ES-I3 (cell line): Measurements from ENCODE around the gene CD68.

Experiments
- H3K36me3 ChIP-seq: 2 replicates; pipeline ENCODE4 v1.6.1; 2013; ENCODE audit warnings: mild to moderate bottlenecking, low read length, control low read depth, moderate library complexity; ENCODE audit not compliant: insufficient read depth
- H3K4me1 ChIP-seq: 2 replicates; pipeline ENCODE4 v1.6.1; 2013; ENCODE audit warnings: mild to moderate bottlenecking, control low read depth, low read length; ENCODE audit not compliant: insufficient read depth
- H3K9ac ChIP-seq: 2 replicates; pipeline ENCODE4 v1.6.1; 2013; ENCODE audit warnings: low read depth, mild to moderate bottlenecking, low read length, moderate library complexity
- H3K9me3 ChIP-seq: 2 replicates; pipeline ENCODE4 v1.6.1; 2013; ENCODE audit warnings: mild to moderate bottlenecking, low read length, moderate library complexity; ENCODE audit not compliant: control insufficient read depth, insufficient read depth

The CD68 gene

DNA sequence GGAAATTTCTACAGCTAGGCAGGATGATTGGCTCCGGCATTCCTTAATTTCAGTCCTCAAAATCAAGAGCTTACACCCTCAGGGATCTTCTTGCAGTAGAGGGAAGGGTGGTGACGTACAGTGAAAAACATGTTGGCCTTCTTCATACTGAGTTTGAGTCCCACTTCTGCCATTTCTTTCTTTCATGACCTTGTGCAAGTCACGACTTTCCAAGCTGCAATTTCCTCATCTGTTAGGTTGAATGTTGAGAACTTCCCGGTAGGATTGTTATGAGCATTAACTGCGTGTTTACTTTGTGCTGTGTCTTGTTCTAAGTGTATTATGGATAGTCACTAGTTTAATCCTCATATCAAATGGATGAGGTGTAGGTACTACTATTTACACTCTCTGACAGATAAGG lies 9.9 kb upstream of the CD68 start:
- H3K36me3 ChIP-seq, result peaks cover 31% of the 10 kb centered on the region
- H3K9ac ChIP-seq, result no peak overlapping the region
- H3K9me3 ChIP-seq, result no peaks in the 10 kb centered on the region
- H3K4me1 ChIP-seq, result peaks cover 7% of the 10 kb centered on the region

DNA sequence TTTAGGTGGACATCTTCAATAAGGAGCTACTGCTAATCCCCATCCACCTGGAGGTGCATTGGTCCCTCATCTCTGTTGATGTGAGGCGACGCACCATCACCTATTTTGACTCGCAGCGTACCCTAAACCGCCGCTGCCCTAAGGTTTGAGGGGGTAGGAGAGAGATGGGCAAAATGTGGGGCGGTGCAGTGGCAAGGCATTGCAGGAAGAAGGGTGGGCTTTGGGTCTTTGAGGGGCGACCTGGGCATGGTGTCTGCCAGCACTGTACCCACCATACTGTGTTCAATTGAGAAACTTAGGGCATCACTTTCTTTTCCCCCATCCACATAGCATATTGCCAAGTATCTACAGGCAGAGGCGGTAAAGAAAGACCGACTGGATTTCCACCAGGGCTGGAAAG lies 9.1 kb upstream of the CD68 start:
- Histone ChIP-seq H3K36me3 (peaks cover 33% of the 10 kb centered on the region), H3K9ac (no peak overlapping the region), H3K4me1 (peaks cover 11% of the 10 kb centered on the region)

DNA sequence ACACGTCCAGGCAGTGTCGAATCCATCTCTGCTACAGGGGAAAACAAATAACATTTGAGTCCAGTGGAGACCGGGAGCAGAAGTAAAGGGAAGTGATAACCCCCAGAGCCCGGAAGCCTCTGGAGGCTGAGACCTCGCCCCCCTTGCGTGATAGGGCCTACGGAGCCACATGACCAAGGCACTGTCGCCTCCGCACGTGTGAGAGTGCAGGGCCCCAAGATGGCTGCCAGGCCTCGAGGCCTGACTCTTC lies 7.2 kb upstream of the CD68 start:
- peaks cover 42% of the 10 kb centered on the region for H3K36me3 ChIP-seq

More for the DNA sequence above, 9.1 kb upstream of the CD68 start:
- H3K9me3 ChIP-seq, result no peaks in the 10 kb centered on the region

DNA sequence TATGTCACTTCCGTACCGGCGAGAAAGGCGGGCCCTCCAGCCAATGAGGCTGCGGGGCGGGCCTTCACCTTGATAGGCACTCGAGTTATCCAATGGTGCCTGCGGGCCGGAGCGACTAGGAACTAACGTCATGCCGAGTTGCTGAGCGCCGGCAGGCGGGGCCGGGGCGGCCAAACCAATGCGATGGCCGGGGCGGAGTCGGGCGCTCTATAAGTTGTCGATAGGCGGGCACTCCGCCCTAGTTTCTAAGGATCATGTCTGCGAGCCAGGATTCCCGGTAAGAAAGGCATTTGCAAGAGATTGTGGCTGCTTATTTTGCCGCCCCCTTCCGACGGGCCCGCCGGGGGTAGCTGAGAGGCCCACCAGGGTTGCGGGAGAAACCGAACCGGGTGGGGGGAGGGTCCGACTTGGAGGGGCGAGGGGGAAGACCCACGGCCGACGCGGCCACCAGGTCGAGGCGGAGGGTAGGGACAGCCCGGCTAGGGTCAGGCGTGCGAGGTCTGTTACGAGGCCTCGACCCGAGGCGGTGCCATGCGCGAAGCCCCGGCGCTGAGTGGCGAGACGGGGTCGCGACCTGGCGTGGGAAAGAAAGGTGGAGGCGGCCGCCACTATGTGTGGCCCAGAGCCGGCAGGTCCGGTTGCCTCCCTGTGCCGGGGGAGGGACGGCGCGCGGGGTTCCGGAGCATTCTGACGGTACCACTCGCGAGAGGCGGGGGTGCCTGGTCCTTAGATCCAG lies 6.7 kb upstream of the CD68 start:
- H3K9me3 ChIP-seq, result no peaks in the 10 kb centered on the region
- peaks cover 47% of the 10 kb centered on the region for H3K36me3 ChIP-seq
- H3K4me1 ChIP-seq, result peaks cover 11% of the 10 kb centered on the region
- peak overlapping the region; percentile 93 for H3K9ac ChIP-seq

More for the DNA sequence above, 7.2 kb upstream of the CD68 start:
- H3K4me1 ChIP-seq, result peaks cover 11% of the 10 kb centered on the region
- H3K9ac ChIP-seq, result peak overlapping the region; percentile 57
- no peaks in the 10 kb centered on the region for H3K9me3 ChIP-seq

DNA sequence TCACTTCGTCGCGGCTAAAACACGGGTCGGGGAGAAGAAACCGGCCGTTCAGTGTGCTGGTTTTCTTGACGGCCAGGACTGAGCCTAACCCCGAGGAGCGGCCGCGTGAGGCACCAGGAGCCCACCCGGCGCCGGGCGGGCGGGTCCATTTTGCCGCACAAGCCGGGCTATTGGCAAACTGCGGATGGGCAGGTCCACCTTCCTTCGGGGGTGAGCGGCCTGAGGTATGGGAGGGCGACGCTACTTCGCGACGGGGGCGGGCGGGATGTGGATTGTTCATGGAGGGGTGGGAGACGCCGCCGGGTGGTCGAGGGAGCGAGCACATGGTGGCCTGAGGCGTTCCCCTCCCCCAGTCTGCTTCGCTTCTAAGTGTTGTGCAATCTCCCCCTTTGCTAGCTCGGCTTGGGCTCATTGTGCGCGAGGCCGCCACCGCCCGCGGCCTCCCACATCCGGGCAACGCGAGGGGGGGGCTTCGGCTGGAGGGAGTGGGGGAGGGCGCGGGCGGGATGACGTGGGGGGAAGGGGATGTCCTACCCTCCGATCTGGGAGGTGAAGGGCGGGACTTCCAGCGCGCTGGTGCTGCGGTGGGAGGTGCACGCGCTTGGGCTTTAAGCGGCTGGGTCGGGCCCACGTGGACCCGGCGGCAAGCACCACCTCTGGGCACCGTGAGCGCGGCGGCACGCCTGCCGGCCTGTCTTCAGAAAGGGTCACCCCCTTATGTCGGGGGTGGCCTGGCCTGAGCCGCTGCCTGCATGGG lies 5.9 kb upstream of the CD68 start:
- H3K9me3 ChIP-seq, result no peaks in the 10 kb centered on the region
- peaks cover 11% of the 10 kb centered on the region for H3K4me1 ChIP-seq
- H3K9ac ChIP-seq, result peak overlapping the region; percentile 93
- peaks cover 50% of the 10 kb centered on the region for H3K36me3 ChIP-seq

DNA sequence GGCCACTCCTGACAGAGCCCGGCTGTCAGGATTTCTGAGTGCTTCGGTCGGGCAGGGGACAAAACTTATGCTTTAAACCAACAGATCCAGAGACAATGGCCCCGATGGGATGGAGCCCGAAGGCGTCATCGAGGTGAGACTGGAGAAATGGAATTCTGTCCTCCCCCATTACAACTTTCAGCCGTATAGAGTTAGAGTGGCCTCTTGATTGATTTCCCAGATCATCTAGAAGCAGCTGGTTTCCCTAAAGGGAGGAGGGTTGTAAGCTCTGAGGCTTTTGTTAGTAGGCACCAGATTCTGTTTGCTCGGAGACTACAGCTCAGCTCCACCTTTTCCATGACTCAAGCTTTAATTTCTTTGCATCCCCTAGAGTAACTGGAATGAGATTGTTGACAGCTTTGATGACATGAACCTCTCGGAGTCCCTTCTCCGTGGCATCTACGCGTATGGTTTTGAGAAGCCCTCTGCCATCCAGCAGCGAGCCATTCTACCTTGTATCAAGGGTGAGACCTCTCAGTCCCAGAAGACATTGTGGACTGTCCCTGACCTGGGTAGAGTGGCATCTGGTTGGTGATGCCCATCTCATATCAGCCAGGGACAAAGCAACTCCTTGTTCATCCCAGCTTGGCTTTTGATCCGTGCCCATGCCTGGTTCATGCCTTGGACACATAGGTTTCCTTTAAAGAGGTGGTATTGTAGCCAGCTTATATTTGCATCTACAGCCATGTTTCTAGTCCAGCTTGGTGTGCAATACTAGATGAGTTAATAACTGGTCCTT lies 5.1 kb upstream of the CD68 start:
- Histone ChIP-seq H3K4me1 (peaks cover 17% of the 10 kb centered on the region), H3K9me3 (no peaks in the 10 kb centered on the region), H3K36me3 (peaks cover 50% of the 10 kb centered on the region), H3K9ac (peak overlapping the region; percentile 93)

DNA sequence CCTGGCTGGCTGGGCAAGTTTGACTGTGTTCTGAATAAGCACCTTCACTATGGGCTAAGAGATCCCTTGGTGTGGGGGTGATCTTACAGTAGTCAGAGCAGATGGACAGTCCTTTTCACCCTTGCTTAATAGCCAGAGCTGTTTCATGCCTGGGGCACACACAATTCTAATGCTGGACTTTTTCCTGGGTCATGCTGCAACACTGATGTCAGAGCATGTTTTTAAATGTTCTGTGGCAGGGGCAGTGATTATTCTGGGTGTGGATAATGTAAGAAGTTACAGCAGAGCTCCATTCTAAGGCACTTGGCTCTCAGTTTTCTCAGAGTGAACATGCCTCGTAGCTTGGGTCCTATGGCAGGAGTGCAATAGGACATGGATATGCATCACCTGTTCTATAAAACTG lies 4.0 kb upstream of the CD68 start:
- no peaks in the 10 kb centered on the region for H3K9me3 ChIP-seq
- H3K9ac ChIP-seq, result no peak overlapping the region
- H3K36me3 ChIP-seq, result peaks cover 50% of the 10 kb centered on the region
- H3K4me1 ChIP-seq, result peaks cover 17% of the 10 kb centered on the region

DNA sequence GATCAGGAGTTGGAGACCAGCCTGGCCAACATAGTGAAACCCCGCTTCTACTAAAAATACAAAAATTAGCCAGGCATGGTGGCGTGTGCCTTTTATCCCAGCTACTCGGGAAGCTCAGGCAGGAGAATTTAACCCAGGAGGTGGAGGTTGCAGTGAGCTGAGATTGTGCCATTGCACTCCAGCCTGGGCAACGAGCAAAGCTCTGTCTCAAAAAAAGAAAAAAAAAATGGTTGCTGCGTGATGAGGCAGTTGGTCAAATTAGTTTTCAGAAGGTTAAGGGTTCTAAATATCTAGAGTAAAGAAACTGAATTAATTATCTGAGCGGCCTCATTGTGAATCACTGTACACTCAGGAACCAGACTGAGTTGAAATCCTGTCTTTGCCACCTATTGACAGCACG lies 3.5 kb upstream of the CD68 start:
- Histone ChIP-seq H3K9ac (no peak overlapping the region), H3K36me3 (peaks cover 47% of the 10 kb centered on the region), H3K4me1 (peaks cover 21% of the 10 kb centered on the region), H3K9me3 (no peaks in the 10 kb centered on the region)

DNA sequence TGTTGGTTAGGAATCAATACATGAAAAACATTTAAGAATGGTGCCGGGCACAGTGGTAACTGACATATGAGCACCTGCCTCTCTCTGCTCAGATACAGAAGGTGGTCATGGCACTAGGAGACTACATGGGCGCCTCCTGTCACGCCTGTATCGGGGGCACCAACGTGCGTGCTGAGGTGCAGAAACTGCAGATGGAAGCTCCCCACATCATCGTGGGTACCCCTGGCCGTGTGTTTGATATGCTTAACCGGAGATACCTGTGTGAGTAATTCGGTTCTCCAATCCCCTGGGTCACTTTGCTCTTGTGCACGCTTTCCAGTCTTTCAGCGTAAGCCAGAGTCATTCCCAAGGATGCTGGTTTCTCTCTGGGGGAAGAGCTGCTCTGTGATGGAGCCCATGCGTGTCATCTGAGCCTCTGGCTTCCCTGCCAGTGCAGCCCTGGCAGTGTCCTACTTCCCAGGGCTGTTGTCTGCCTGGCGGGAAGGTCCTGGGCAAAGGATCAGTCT lies 3.0 kb upstream of the CD68 start:
- Histone ChIP-seq H3K4me1 (peaks cover 18% of the 10 kb centered on the region), H3K9me3 (no peaks in the 10 kb centered on the region), H3K9ac (no peak overlapping the region), H3K36me3 (peaks cover 43% of the 10 kb centered on the region)

DNA sequence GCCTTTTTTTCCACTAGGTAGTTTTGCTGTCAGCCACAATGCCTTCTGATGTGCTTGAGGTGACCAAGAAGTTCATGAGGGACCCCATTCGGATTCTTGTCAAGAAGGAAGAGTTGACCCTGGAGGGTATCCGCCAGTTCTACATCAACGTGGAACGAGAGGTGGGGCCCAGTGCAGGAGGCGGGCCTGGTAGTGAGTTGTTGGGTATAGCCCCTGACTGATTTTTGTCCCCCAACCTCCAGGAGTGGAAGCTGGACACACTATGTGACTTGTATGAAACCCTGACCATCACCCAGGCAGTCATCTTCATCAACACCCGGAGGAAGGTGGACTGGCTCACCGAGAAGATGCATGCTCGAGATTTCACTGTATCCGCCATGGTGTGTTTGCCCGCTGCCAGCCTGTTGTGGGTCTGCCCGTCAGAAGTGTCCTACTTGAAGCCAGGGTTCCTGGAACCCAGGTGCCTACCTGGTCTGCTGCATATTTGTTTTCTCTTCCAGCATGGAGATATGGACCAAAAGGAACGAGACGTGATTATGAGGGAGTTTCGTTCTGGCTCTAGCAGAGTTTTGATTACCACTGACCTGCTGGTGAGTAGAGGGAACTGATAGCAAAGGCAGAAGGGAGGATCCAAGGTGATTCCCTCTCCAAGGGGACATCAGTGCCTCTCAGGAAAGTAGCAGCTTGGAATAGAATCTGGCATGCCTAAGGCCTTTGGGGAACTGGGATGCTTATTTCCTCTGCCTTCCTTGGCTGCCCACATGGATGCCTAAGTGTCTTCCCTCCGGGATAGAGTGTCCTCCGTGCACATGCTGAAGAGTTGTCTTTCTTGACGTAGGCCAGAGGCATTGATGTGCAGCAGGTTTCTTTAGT lies 1.9 kb upstream of the CD68 start:
- H3K9ac ChIP-seq, result no peak overlapping the region
- H3K9me3 ChIP-seq, result no peaks in the 10 kb centered on the region
- peaks cover 43% of the 10 kb centered on the region for H3K36me3 ChIP-seq
- peaks cover 17% of the 10 kb centered on the region for H3K4me1 ChIP-seq

DNA sequence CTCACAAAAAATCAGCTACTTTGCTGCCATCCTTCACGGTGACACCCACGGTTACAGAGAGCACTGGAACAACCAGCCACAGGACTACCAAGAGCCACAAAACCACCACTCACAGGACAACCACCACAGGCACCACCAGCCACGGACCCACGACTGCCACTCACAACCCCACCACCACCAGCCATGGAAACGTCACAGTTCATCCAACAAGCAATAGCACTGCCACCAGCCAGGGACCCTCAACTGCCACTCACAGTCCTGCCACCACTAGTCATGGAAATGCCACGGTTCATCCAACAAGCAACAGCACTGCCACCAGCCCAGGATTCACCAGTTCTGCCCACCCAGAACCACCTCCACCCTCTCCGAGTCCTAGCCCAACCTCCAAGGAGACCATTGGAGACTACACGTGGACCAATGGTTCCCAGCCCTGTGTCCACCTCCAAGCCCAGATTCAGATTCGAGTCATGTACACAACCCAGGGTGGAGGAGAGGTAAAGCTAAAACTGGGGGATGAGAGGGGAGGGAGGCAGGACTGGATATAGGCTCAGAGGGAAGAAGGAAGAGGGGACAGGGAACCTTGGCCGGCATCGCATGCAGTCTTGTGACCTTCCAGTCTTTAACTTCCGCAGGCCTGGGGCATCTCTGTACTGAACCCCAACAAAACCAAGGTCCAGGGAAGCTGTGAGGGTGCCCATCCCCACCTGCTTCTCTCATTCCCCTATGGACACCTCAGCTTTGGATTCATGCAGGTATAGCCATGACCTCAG lies 581 bp downstream of the CD68 start:
- peaks cover 11% of the 10 kb centered on the region; the same call in 1 of the 2 replicates for H3K4me1 ChIP-seq
- H3K9me3 ChIP-seq, result no peaks in the 10 kb centered on the region
- H3K9ac ChIP-seq, result no peak overlapping the region
- H3K36me3 ChIP-seq, result peaks cover 30% of the 10 kb centered on the region

DNA sequence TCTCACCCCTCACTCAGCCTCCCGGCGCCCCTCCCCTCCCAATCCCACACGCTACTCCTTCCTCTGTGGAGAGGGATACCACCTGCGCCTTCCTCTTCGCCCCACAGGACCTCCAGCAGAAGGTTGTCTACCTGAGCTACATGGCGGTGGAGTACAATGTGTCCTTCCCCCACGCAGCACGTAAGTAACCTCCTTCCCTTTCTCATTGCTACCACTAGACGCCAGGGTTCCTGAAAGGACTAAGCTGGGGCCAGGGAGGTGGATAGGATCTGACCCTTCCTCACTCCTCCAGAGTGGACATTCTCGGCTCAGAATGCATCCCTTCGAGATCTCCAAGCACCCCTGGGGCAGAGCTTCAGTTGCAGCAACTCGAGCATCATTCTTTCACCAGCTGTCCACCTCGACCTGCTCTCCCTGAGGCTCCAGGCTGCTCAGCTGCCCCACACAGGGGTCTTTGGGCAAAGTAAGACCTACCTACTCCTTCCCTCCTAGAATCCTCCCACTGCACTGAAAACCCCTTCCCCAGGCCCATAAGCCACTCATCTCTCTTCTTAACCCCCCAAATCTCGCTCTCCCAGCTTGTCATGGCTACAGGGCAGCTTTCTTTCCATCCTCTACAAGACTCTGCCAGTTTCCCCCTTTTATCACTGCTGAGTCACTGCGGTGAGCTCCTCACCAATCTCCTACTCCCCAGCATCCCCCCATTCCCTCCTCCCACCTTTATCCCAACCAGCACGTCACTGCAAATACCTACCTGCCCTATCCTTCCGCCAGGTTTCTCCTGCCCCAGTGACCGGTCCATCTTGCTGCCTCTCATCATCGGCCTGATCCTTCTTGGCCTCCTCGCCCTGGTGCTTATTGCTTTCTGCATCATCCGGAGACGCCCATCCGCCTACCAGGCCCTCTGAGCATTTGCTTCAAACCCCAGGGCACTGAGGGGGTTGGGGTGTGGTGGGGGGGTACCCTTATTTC lies 1.5 kb downstream of the CD68 start:
- no peak overlapping the region for H3K9ac ChIP-seq
- peaks cover 22% of the 10 kb centered on the region for H3K36me3 ChIP-seq
- H3K4me1 ChIP-seq, result peaks cover 11% of the 10 kb centered on the region; the same call in 1 of the 2 replicates
- no peaks in the 10 kb centered on the region for H3K9me3 ChIP-seq
